Activated T-helper 2 cell treated with anti-CD3 and anti-CD28 coated beads, Interferon-gamma antibody, Interleukin-2, Interleukin-4, amounts not matched to agents 10 μg/mL and 5 μg/mL and 100 μg/mL, durations not matched to agents 14 hours and 24 hours and 36 hours (primary cell): Measurements from ENCODE around the gene FSTL4. TPM values are rescaled to one million over a fixed set of nuclear protein-coding genes. Genes with fewer than 3 reads are reported as not detected.

Experiments
- DNase-seq: peaks from one replicate; pipeline ENCODE4 v3.0.0; 2021; ENCODE audit warnings: low spot score
- H3K27ac Mint-ChIP-seq: one replicate; pipeline ENCODE4 v1.8.0; 2021; ENCODE audit warnings: mixed read lengths
- H3K27me3 Mint-ChIP-seq: one replicate; pipeline ENCODE4 v1.8.0; 2021; ENCODE audit warnings: low read depth, mixed read lengths
- H3K36me3 Mint-ChIP-seq: one replicate; pipeline ENCODE4 v1.8.0; 2021; ENCODE audit warnings: low read depth, mixed read lengths
- H3K4me1 Mint-ChIP-seq: one replicate; pipeline ENCODE4 v1.8.0; 2021; ENCODE audit warnings: low read depth, mixed read lengths
- H3K4me3 Mint-ChIP-seq: one replicate; pipeline ENCODE4 v1.8.0; 2021; ENCODE audit warnings: low read depth, mild to moderate bottlenecking, moderate library complexity, mixed read lengths
- H3K9me3 Mint-ChIP-seq: one replicate; pipeline ENCODE4 v1.8.0; 2021; ENCODE audit warnings: mixed read lengths
- intact Hi-C: fragments of 100-400 bp; cut with micrococcal nuclease; formaldehyde crosslinking; loops from one replicate; pipeline ENCODE4 v1.15.1; 2023
- total RNA-seq: library from RNA; stranded (reverse); gene quantifications from 2 replicates; pipeline ENCODE4 v1.2.3, GENCODE V29; 2022

The FSTL4 gene
- total RNA-seq, 1 donor from 2014 or later = 2.1 TPM

DNA sequence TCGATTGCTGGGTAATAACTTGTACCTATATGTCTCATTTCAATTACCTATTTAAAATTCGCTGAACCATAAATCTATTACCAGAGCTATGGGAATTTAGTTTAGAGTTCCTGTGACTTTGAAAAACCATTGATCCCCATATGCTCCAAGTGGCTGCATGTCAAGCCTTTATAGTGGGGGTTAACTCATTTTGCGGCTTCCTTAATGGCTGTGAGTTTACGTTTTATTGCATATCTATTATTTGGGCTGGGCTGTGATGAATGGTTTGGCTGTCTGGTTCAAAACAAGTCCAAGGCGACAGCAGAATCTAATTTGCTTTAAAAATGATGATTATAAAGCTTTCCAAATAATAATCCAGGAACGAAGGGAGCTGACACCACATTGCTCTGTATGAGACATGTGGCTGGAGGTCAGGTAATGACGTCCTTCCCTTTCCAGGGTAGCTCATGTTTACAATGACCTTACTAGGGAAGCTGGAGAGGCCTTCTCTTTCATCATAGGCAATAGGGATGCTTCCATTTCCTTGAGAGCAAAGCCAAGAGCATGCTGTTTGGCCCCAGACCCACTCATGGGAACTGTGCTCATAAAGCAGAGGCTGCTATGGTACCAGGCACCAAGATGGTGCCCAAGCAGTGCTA is 302.2 kb downstream of the FSTL4 start:
- no peak for DNase-seq
- Mint-ChIP-seq H3K27me3 (no peaks in the 10 kb centered on the region), H3K27ac (no peak overlapping the region), H3K4me1 (no peaks in the 10 kb centered on the region), H3K36me3 (no peaks in the 10 kb centered on the region), H3K9me3 (no peaks in the 10 kb centered on the region), H3K4me3 (no peak overlapping the region)
- intact Hi-C loops = no loop called here

DNA sequence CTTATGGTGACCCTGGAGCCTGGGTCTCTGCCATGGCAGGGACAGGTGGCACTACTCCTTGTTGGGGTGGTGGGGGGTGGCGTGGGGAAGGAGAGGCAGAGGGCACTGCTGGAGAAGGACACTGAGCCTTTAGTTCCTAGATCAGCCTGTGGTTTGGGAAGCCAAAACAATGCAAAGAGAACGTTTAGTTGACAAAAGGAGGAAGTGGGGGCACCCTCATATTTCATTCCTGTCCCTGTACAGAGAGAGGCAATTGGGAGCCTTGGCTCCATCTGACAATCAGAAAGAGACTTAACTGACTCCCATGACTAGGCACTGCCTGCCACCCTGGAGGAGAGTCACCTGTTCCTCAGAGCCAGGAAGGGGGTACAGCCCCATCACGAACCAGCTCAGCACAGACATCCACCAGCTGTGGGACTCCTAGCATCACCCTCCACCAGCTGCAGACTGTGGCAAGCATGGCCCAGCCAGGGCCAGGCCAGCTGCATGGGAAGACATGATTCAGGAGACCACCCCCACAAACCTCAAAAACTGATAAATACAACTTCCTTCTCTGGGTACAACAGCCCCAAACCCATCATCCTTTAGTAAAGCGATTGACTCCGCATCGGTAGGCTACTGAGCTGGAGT is 303.1 kb downstream of the FSTL4 start:
- no peaks in the 10 kb centered on the region for H3K4me1 Mint-ChIP-seq
- DNase-seq = no peak
- H3K36me3 Mint-ChIP-seq = no peaks in the 10 kb centered on the region
- no peak overlapping the region for H3K4me3 Mint-ChIP-seq
- intact Hi-C loops = no loop called here
- H3K27me3 Mint-ChIP-seq = no peaks in the 10 kb centered on the region
- H3K9me3 Mint-ChIP-seq = no peaks in the 10 kb centered on the region
- no peak overlapping the region for H3K27ac Mint-ChIP-seq

DNA sequence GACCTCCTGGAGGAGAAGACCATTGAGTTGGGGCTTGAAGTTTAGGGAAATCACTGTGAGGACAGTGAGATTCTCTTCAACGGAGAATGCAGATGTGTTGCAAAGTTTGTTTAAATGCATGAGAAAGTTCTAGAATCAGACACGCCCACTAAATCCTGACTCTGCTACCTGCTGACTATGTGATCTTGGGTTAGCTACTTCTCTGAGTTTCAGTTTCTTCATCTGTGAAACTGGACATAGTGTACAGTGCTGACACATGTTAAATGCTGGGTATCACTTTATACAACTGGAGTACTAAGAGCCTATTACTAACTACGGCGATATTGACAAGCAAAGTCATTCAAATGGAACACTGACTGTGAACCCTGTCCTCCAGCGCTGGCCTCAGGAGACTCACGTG is 305.1 kb downstream of the FSTL4 start:
- intact Hi-C loops = no loop called here
- Mint-ChIP-seq H3K27me3 (no peaks in the 10 kb centered on the region), H3K9me3 (no peaks in the 10 kb centered on the region), H3K4me1 (no peaks in the 10 kb centered on the region), H3K4me3 (no peak overlapping the region), H3K36me3 (no peaks in the 10 kb centered on the region), H3K27ac (no peak overlapping the region)
- no peak for DNase-seq

DNA sequence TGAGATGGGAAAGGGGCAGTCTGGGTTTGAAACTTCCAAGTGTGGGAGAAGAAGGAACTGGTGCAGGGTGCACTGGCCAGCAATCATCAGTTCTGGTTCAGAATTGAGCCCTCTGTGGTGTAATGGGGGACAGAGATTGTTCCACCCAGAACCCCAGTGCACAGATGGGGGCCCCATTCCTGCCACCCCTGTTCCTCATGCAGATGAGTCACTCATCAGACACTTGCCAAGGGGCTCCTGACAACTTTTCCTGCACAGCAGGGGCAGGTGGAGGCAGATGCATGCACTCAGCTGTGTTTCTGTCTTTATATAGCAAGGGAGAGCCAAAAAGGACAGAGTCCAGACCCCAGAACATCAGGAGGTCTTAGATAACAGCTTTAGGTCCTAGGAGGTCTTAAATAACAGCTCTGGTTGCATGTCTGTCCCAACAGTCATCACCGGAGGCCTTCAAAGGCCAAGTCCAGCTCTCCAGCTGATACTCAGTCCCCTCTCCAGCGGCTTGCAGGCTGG is 307.6 kb downstream of the FSTL4 start:
- no peak overlapping the region for H3K4me3 Mint-ChIP-seq
- H3K4me1 Mint-ChIP-seq = no peaks in the 10 kb centered on the region
- no peaks in the 10 kb centered on the region for H3K36me3 Mint-ChIP-seq
- intact Hi-C loops = no loop called here
- no peak overlapping the region for H3K27ac Mint-ChIP-seq
- DNase-seq = no peak
- H3K27me3 Mint-ChIP-seq = no peaks in the 10 kb centered on the region
- H3K9me3 Mint-ChIP-seq = no peaks in the 10 kb centered on the region

DNA sequence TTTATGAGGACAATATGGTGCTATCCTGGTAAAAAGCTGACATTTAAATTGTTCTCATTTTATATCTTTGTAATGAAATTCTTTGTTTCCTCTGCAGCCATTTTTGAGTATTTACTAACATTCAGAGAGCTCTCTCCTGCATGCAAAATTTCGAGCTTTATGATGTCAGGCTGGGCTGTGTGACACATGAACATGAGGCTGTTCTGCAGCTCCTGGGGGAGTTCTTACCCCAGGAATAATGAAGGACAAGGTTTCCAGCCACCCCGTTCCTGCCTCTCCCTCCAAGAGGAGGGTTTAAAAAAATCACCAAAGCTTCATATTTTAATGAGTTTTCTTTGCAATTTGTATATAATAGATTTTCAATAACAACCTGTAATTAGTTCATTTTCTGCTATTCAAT is 308.2 kb downstream of the FSTL4 start:
- no peak overlapping the region for H3K4me3 Mint-ChIP-seq
- no peak for DNase-seq
- no peaks in the 10 kb centered on the region for H3K36me3 Mint-ChIP-seq
- no peaks in the 10 kb centered on the region for H3K4me1 Mint-ChIP-seq
- intact Hi-C loops = no loop called here
- H3K9me3 Mint-ChIP-seq = no peaks in the 10 kb centered on the region
- H3K27ac Mint-ChIP-seq = no peak overlapping the region
- H3K27me3 Mint-ChIP-seq = no peaks in the 10 kb centered on the region

DNA sequence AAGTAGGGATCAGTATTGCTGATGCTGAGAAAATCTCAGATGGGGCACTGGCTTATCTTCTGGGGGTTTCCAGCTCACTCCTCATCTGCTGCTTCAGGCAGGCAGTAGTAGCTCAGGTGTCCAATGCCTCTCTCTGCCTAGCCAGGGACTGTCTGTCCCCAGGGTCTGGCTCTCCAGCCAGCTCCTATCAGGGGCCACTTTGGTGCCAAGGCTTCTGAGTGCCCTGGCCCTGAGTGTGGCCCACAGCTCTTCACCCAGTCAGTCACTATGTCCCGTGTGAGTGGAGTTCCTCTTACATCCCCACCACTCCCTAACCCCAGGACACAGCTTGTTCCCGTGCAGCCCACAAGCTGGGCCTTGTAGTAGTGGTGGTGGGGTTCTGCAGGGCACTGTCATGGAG is 309.0 kb downstream of the FSTL4 start:
- no peaks in the 10 kb centered on the region for H3K4me1 Mint-ChIP-seq
- H3K27ac Mint-ChIP-seq = no peak overlapping the region
- H3K27me3 Mint-ChIP-seq = no peaks in the 10 kb centered on the region
- no peaks in the 10 kb centered on the region for H3K9me3 Mint-ChIP-seq
- intact Hi-C loops = no loop called here
- no peaks in the 10 kb centered on the region for H3K36me3 Mint-ChIP-seq
- no peak overlapping the region for H3K4me3 Mint-ChIP-seq
- no peak for DNase-seq

DNA sequence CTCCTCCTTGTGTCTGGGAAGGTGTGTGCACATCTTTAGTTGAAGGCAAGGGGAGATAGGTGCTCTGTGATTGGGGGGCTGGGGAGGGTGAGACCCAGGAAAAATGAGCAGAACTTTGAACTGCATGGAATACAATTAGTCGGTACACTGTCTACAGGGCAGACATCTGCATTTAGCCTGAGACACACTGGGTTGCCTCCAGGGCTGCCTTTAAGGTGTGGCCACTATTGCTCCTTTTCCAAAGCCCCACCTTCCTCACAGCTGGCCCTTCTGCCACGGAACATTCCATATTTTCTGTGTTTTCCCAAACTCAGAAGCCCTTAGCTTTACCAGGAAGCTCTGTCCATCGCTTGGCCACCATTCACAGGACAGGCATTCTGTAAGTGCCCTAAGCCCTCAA is 312.6 kb downstream of the FSTL4 start:
- intact Hi-C loops = no loop called here

DNA sequence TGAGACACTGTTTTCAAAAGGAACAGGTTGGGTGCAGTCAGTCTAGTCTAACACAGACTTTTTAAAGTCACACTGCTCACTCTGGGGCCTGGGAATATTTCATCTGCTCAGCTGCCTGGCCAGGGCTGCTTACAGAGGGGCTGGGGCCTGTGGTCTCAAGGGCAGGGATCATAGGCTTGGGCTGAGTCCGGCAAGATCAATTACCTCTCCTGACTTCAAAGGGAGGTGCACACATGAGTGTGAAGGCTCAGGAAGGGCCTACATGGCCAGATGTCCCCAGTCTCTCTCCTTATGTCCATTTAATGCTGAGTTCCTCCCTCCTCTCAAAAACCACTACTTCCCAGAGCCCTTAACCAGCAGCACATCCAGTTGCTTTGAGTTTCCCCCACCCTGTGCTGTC is 313.3 kb downstream of the FSTL4 start:
- intact Hi-C loops = no loop called here
- Mint-ChIP-seq H3K27me3 (no peaks in the 10 kb centered on the region), H3K27ac (no peak overlapping the region), H3K36me3 (no peaks in the 10 kb centered on the region), H3K4me1 (no peaks in the 10 kb centered on the region), H3K4me3 (no peak overlapping the region), H3K9me3 (no peaks in the 10 kb centered on the region)
- DNase-seq = no peak

More for the DNA sequence above, 312.6 kb downstream of the FSTL4 start:
- H3K36me3 Mint-ChIP-seq = no peaks in the 10 kb centered on the region
- H3K4me1 Mint-ChIP-seq = no peaks in the 10 kb centered on the region
- no peak for DNase-seq
- H3K27ac Mint-ChIP-seq = no peak overlapping the region
- no peak overlapping the region for H3K4me3 Mint-ChIP-seq
- H3K9me3 Mint-ChIP-seq = no peaks in the 10 kb centered on the region
- no peaks in the 10 kb centered on the region for H3K27me3 Mint-ChIP-seq

DNA sequence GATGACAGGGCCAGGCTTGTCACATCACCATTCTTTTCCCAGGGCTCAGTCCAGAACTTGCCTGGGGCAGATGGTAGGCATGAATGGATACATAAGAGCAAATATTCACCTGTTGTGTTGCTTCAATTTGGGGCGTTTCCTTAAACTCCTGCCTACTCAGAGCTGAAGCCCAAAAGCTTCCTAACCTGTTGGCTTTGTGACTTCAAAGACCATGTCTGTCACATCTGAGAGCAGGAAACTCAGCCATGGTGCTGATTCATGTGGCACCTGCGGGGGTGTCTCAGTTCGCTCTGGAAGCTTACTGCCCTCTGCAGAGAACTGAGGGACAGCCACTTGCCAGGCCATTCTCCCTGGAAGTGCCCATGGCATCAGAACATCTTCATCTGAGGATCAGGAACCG is 313.9 kb downstream of the FSTL4 start:
- H3K36me3 Mint-ChIP-seq = no peaks in the 10 kb centered on the region
- H3K4me3 Mint-ChIP-seq = no peak overlapping the region
- H3K27ac Mint-ChIP-seq = no peak overlapping the region
- no peaks in the 10 kb centered on the region for H3K9me3 Mint-ChIP-seq
- H3K4me1 Mint-ChIP-seq = no peaks in the 10 kb centered on the region
- intact Hi-C loops = no loop called here
- no peak for DNase-seq
- H3K27me3 Mint-ChIP-seq = no peaks in the 10 kb centered on the region

DNA sequence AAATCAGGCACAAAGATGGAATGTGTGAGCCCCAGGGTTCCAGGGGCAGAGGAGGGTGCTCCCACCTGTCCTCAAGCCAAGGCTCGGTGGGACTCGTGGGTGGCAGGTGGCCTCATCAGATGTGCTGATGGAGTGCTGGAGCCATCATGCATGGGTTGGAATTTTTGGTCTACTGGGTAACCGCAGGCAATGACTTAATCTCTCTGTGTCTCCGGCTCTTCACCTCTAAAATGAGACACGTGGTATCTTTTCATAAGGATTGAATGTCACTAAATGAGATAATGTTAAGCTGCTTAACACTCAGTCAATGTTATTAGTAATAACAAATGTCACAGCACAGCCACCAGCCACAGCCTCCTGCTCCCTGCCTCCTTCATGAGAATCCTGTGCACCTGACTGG is 315.0 kb downstream of the FSTL4 start:
- H3K4me1 Mint-ChIP-seq = no peaks in the 10 kb centered on the region
- no peaks in the 10 kb centered on the region for H3K9me3 Mint-ChIP-seq
- H3K36me3 Mint-ChIP-seq = no peaks in the 10 kb centered on the region
- intact Hi-C loops = no loop called here
- H3K27ac Mint-ChIP-seq = no peak overlapping the region
- no peaks in the 10 kb centered on the region for H3K27me3 Mint-ChIP-seq
- no peak overlapping the region for H3K4me3 Mint-ChIP-seq
- no peak for DNase-seq

DNA sequence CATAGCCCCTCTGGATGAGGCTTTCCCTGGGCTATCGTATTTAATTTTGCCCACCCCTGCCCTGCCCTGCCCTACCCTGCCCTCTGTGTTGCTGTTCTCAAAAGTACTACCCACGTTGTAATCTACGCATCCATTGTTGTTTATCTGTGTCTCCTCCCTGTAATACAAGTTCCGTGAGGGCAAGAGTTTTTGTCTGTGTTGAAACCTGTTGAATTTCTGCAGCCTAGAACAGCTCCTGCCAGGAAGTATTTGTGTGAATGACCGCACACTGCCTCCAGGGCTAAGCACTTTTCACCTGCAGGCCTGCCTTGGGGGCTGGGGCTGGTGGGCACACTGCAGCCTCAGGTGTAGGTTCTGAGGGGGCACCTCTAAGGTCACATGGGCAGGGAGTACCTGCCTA is 315.7 kb downstream of the FSTL4 start:
- Mint-ChIP-seq H3K27me3 (no peaks in the 10 kb centered on the region), H3K27ac (no peak overlapping the region), H3K4me3 (no peak overlapping the region), H3K4me1 (no peaks in the 10 kb centered on the region), H3K9me3 (no peaks in the 10 kb centered on the region), H3K36me3 (no peaks in the 10 kb centered on the region)
- DNase-seq = no peak
- intact Hi-C loops = no loop called here

DNA sequence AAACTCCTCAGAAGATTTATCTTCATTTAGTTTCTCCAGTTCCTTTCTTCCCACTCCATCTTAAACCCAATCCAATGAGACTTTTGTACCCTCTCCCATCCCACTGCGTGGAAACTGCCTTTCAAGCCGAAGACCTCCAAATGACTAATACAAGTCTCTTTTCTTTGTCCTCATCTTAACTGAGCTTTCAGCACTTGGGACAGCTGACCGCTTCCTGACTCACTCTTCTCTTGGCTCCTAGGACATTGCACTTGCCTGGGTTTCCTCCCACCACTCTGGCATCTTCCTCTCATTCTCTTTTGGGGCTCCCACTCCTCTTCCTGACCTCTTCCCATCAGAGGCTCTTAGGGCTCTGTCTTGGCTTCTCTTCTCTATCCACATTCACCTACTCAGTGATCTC is 316.8 kb downstream of the FSTL4 start:
- Mint-ChIP-seq H3K4me3 (no peak overlapping the region), H3K9me3 (no peaks in the 10 kb centered on the region), H3K27ac (no peak overlapping the region), H3K27me3 (no peaks in the 10 kb centered on the region), H3K4me1 (no peaks in the 10 kb centered on the region), H3K36me3 (no peaks in the 10 kb centered on the region)
- no peak for DNase-seq
- intact Hi-C loops = no loop called here

DNA sequence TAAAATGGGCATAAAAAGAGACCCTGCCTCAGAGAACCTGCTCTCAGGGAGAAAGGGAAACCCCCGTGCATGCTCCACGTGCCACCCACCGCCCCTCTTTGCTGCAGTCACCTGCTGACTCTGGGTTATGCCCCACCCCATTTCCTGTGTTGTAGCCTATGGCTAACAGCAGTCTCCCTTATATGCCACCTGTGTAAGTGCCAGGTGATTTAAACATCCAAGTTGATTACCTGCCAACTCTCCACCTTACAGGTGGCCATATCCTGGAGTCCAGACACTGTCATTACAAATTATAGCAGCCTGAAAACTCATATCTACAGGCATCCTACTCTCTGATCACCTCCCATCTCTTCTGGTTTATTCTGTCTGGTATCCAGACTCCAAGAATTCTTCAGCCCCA is 318.0 kb downstream of the FSTL4 start:
- H3K4me1 Mint-ChIP-seq = no peaks in the 10 kb centered on the region
- H3K36me3 Mint-ChIP-seq = no peaks in the 10 kb centered on the region
- no peaks in the 10 kb centered on the region for H3K9me3 Mint-ChIP-seq
- no peak overlapping the region for H3K4me3 Mint-ChIP-seq
- H3K27ac Mint-ChIP-seq = no peak overlapping the region
- no peaks in the 10 kb centered on the region for H3K27me3 Mint-ChIP-seq
- intact Hi-C loops = no loop called here
- DNase-seq = no peak
